ENCODE data around the gene ABCA1.
"Not testable (repeated sequence)": the region's sequence is repeated elsewhere in the genome, so short reads cannot be mapped to it uniquely, and the experiment has no call there.

Gene ABCA1

GRCh38 chr9:104948277-104948676, 20.3 kb upstream of the ABCA1 start:
- DNase-seq: no peak

- DNase-seq: no peak
Measured at GRCh38 chr9:104944871-104945270, 16.9 kb upstream of the ABCA1 start.

GRCh38 chr9:104944356-104944755, 16.4 kb upstream of the ABCA1 start:
- no peak for DNase-seq

- DNase-seq: no peak
Measured at GRCh38 chr9:104941597-104941996, 13.6 kb upstream of the ABCA1 start.

- DNase-seq: no peak
Measured at GRCh38 chr9:104936291-104936690, 8.3 kb upstream of the ABCA1 start.

- not testable (repeated sequence) for DNase-seq
Measured at GRCh38 chr9:104935501-104935810, 7.5 kb upstream of the ABCA1 start.

- DNase-seq: no peak
Measured at GRCh38 chr9:104934691-104935500, 6.9 kb upstream of the ABCA1 start.

- DNase-seq: not testable (repeated sequence)
Measured at GRCh38 chr9:104933091-104933490, 5.1 kb upstream of the ABCA1 start.

- no peak for DNase-seq
Measured at GRCh38 chr9:104931256-104931655, 3.3 kb upstream of the ABCA1 start.

GRCh38 chr9:104927216-104927911, 591 bp downstream of the ABCA1 start:
- DNase-seq: peak; percentile 54

GRCh38 chr9:104923740-104924139, 4.2 kb downstream of the ABCA1 start:
- DNase-seq: no peak

- DNase-seq: no peak
Measured at GRCh38 chr9:104923289-104923688, 4.7 kb downstream of the ABCA1 start.

- DNase-seq: not testable (repeated sequence)
Measured at GRCh38 chr9:104922748-104923147, 5.2 kb downstream of the ABCA1 start.

- no peak for DNase-seq
Measured at GRCh38 chr9:104921067-104921741, 6.8 kb downstream of the ABCA1 start.

GRCh38 chr9:104915753-104916152, 12.2 kb downstream of the ABCA1 start:
- DNase-seq: no peak

GRCh38 chr9:104915049-104915448, 12.9 kb downstream of the ABCA1 start:
- DNase-seq: no peak

GRCh38 chr9:104914466-104914865, 13.5 kb downstream of the ABCA1 start:
- DNase-seq: no peak

- DNase-seq: no peak
Measured at GRCh38 chr9:104912606-104913005, 15.3 kb downstream of the ABCA1 start.

- DNase-seq: no peak
Measured at GRCh38 chr9:104911032-104911607, 16.8 kb downstream of the ABCA1 start.

GRCh38 chr9:104907278-104907951, 20.5 kb downstream of the ABCA1 start:
- DNase-seq: no peak

GRCh38 chr9:104906441-104907277, 21.3 kb downstream of the ABCA1 start:
- no peak for DNase-seq

- DNase-seq: no peak
Measured at GRCh38 chr9:104905931-104906330, 22.0 kb downstream of the ABCA1 start.
